Measurements from ENCODE around the gene PRKCB. TPM values are rescaled to one million over a fixed set of nuclear protein-coding genes. Genes with fewer than 3 reads are reported as not detected.

Gene PRKCB
- total RNA-seq, 1 experiment from 2014 or later: not detected

GRCh38 chr16:24075931-24076716 is 240.3 kb downstream of the PRKCB start:
- no peak for TF ChIP-seq CTCF (IDR thresholded peaks at IDR 0.05; ENCODE audit: unreplicated experiment)
- no TSS peak for BruUV-seq (replicated peaks)
- peak; percentile 40 for DNase-seq (ENCODE audit: unreplicated experiment)
- Mint-ChIP-seq H3K9me3 (ENCODE audit: unreplicated experiment) (no peaks in the 10 kb centered on the region), H3K27ac (ENCODE audit: low read depth, unreplicated experiment) (no peak overlapping the region), H3K4me1 (ENCODE audit: insufficient read depth, unreplicated experiment) (peaks cover 7% of the 10 kb centered on the region), H3K36me3 (ENCODE audit: insufficient read depth, unreplicated experiment) (no peaks in the 10 kb centered on the region), H3K27me3 (ENCODE audit: insufficient read depth, unreplicated experiment) (peaks cover 45% of the 10 kb centered on the region), H3K4me3 (ENCODE audit: unreplicated experiment) (no peak overlapping the region)
- CTCF ChIA-PET: interaction anchor here (0.6 to 1.3 kb wide), 4 partner anchors 163 to 1099 kb away, joined by 3 to 5 read pairs (median 4); no protein-coding TSS in a partner anchor
- intact Hi-C loops (cut with micrococcal nuclease): no loop called here
- POLR2A ChIA-PET: no interaction called here

GRCh38 chr16:24077292-24077691 is 241.5 kb downstream of the PRKCB start:
- no peak overlapping the region for H3K4me3 Mint-ChIP-seq (ENCODE audit: unreplicated experiment)
- ChIA-PET CTCF (interaction anchor here (1.3 to 1.7 kb wide), 2 partner anchors 177 to 422 kb away, joined by 4 to 5 read pairs; no protein-coding TSS in a partner anchor), POLR2A (interaction anchor here (0.7 kb wide), 2 partner anchors 321 to 713 kb away, joined by 3 read pairs; no protein-coding TSS in a partner anchor)
- no peak for DNase-seq (ENCODE audit: unreplicated experiment)
- no peaks in the 10 kb centered on the region for H3K9me3 Mint-ChIP-seq (ENCODE audit: unreplicated experiment)
- H3K27me3 Mint-ChIP-seq (ENCODE audit: insufficient read depth, unreplicated experiment): peaks cover 45% of the 10 kb centered on the region
- BruUV-seq (replicated peaks): no TSS peak
- H3K36me3 Mint-ChIP-seq (ENCODE audit: insufficient read depth, unreplicated experiment): no peaks in the 10 kb centered on the region
- H3K4me1 Mint-ChIP-seq (ENCODE audit: insufficient read depth, unreplicated experiment): peaks cover 7% of the 10 kb centered on the region
- TF ChIP-seq CTCF (IDR thresholded peaks at IDR 0.05; ENCODE audit: unreplicated experiment): no peak
- no peak overlapping the region for H3K27ac Mint-ChIP-seq (ENCODE audit: low read depth, unreplicated experiment)
- intact Hi-C loops (cut with micrococcal nuclease): no loop called here

- CTCF ChIA-PET: interaction anchor here (1.7 kb wide), 1 partner anchor 177 kb away, joined by 5 read pairs; no protein-coding TSS in a partner anchor
These were observed 242.2 kb downstream of the PRKCB start for GRCh38 chr16:24077966-24078365.

More at GRCh38 chr16:24077966-24078365, 242.2 kb downstream of the PRKCB start:
- intact Hi-C loops (cut with micrococcal nuclease): no loop called here
- TF ChIP-seq CTCF (IDR thresholded peaks at IDR 0.05; ENCODE audit: unreplicated experiment): no peak
- no peaks in the 10 kb centered on the region for H3K9me3 Mint-ChIP-seq (ENCODE audit: unreplicated experiment)
- peaks cover 7% of the 10 kb centered on the region for H3K4me1 Mint-ChIP-seq (ENCODE audit: insufficient read depth, unreplicated experiment)
- H3K36me3 Mint-ChIP-seq (ENCODE audit: insufficient read depth, unreplicated experiment): no peaks in the 10 kb centered on the region
- H3K4me3 Mint-ChIP-seq (ENCODE audit: unreplicated experiment): no peak overlapping the region
- POLR2A ChIA-PET: no interaction called here
- peaks cover 45% of the 10 kb centered on the region for H3K27me3 Mint-ChIP-seq (ENCODE audit: insufficient read depth, unreplicated experiment)
- DNase-seq (ENCODE audit: unreplicated experiment): no peak
- no peak overlapping the region for H3K27ac Mint-ChIP-seq (ENCODE audit: low read depth, unreplicated experiment)
- BruUV-seq (replicated peaks): no TSS peak
